HEK293T (cell line): ENCODE measurements around the gene BHMT2.

ENCODE experiments used
- ARNT ChIP-seq: fragments of 450-650 bp; IDR thresholded peaks from 2 replicates; pipeline ENCODE4 v1.6.1; 2017; ENCODE audit warnings: mild to moderate bottlenecking
- BHLHE40 ChIP-seq: fragments of 450-650 bp; IDR thresholded peaks from 2 replicates; pipeline ENCODE4 v1.6.1; 2016; ENCODE audit warnings: mild to moderate bottlenecking, moderate library complexity, borderline replicate concordance
- FOXA1 ChIP-seq: fragments of 450-650 bp; IDR thresholded peaks from 2 replicates; pipeline ENCODE4 v1.6.1; 2016; ENCODE audit warnings: mild to moderate bottlenecking
- FOXM1 ChIP-seq: fragments of 450-650 bp; IDR thresholded peaks from 2 replicates; pipeline ENCODE4 v1.6.1; 2017; ENCODE audit warnings: mild to moderate bottlenecking, borderline replicate concordance
- HDGF ChIP-seq: fragments of 450-650 bp; IDR thresholded peaks from 2 replicates; pipeline ENCODE4 v1.6.1; 2017; ENCODE audit warnings: antibody characterized with exemption, borderline replicate concordance
- L3MBTL2 ChIP-seq: fragments of 450-650 bp; conservative IDR thresholded peaks from 2 replicates; pipeline ENCODE4 v1.6.1; 2016; ENCODE audit warnings: mild to moderate bottlenecking
- SP1 ChIP-seq: fragments of 450-650 bp; IDR thresholded peaks from 2 replicates; pipeline ENCODE4 v1.6.1; 2017
- SUZ12 ChIP-seq: fragments of 450-650 bp; IDR thresholded peaks from 2 replicates; pipeline ENCODE4 v1.6.1; 2016; ENCODE audit warnings: mild to moderate bottlenecking
- TARDBP ChIP-seq: fragments of 450-650 bp; IDR thresholded peaks from 2 replicates; pipeline ENCODE4 v1.6.1; 2016
- ZNF384 ChIP-seq: fragments of 450-650 bp; IDR thresholded peaks from 2 replicates; pipeline ENCODE4 v1.6.1; 2016

- TF ChIP-seq SP1 (no peak), ARNT (no peak), FOXA1 (no peak), BHLHE40 (no peak), SUZ12 (no peak), TARDBP (no peak), FOXM1 (no peak), L3MBTL2 (no peak), ZNF384 (no peak), HDGF (no peak)
These were observed 66.4 kb downstream of the BHMT2 start for GRCh38 chr5:79135790-79136553.
